Mesangial cell (primary cell): Measurements from ENCODE around the gene PLAAT4. TPM values are rescaled to one million over a fixed set of nuclear protein-coding genes. Genes with fewer than 3 reads are reported as not detected.

ENCODE experiments used
- total RNA-seq: library from RNA; depleted of rRNA; stranded (reverse); fragments of >200 nt; gene quantifications from 2 replicates; pipeline ENCODE4 v1.2.3, GENCODE V29; 2015

The PLAAT4 gene
- total RNA-seq, result 7.5 and 51.5 TPM in 2 replicates

DNA sequence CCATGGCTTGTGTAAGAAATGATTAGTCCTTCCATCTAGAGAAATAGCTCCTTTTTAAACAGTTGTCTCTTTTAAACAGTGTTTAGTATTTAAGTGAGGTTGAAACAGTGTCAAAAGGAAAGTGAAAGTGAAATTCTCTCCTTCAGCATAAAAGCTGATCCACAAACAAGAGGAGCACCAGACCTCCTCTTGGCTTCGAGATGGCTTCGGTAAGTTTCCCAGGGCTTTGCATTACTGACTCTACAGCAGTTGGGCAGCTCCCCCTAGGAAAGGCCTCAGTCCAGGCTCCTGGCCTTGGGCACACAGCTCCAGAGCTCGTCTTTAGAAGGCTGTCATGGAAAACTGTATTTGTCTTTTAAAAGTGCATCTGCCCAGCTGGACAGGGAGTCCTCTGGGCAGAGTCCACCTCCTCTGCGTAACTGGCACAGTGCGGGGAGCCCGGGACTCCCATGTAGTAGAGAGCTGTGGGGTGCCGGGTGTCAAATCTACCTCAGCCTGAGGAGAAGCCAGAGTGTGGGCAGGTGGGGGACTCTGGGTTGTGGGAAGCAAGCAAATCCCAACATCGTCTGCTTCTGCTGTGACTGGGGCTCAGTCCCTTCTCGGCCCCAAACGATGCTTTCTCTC, at the start of gene PLAAT4:
PLAAT4 (plus strand) TSS at position 140 of the 624 bp plus-strand sequence; CDS start at position 201, 61 bp downstream.

GRCh38 chr11:63490551-63491239, 45.9 kb upstream of the PLAAT4 start, which contains the start of gene PLAAT5:
Gene PLAAT5 (minus strand): TSS chr11:63491167. CDS start chr11:63491034, 133 bp downstream.

DNA sequence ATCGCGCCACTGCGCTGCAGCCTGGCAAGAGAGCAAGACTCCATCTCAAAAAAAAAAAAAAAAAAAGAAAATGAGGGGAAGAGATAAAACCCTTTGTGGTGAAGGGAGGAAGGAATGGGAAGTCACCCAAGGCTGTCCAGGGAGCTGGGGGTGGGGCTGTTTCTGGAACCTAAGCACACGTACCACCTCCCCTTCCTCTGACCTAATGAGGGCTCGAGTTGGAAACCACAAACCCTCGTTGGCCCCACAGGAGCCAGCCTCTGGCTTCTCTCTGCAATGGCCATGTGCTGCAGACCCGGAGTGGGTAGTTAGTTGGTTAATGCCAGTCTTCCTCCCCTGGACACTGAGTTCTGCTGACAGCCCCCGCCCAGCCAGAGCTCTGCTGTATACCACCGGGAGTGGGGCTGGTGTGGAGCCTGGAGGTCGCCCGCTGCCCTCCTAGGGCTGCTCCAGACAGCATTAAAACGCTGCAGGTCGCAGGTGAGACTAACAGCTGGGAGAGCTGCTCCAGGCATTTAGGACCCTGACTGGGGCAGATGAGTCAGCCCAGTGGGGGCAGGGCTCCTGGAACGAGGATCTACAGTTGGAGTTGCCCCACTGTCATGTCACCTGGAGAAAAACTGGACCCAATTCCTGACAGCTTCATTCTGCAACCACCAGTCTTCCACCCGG, 30.6 kb upstream of the PLAAT4 start, which contains the start of gene LGALS12:
LGALS12 (plus strand) TSS at position 228 of the 672 bp plus-strand sequence; CDS start at position 603, 375 bp downstream.

DNA sequence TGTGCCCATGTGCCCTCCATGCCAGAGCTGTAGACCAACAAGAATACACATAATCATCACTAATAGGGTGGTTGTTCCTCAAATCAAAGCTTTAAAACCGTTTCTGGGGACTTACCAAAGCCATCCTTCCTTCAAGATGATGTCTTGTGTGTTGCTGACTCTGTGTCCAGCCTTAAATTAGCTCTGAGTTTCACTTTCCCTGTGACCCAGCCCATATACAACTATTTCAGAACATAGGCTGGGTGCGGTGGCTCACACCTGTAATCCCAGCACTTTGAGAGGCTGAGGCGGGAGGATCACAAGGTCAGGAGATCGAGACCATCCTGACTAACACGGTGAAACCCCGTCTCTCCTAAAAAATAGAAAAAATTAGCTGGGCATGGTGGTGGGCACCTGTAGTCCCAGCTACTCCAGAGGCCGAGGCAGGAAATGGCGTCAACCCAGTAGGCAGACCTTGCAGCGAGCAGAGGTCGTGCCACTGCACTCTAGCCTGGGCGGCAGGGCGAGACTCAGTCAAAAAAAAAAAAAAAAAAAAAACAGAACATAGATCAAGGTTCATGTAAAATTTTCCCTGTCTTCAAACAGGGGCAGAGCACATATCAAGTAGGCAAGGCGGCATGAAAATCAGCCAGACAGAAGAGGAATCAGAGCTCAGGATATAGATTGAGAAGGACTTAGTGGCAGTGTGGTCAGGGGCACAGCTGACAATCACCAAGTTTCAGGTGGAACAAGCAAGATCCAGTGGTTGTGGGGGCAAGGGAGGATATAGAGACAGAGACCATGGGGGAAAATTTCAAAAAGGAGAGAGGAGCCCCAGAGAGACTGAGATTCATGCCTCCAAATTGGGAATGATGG, 26.8 kb downstream of the PLAAT4 start, which contains the start of gene PLAAT2:
PLAAT2 (minus strand) TSS at position 179 of the 855 bp plus-strand sequence; CDS start at position 124, 55 bp downstream.

Other genes with a start within 250 kb of the PLAAT4 start
- gene SLC22A9, start 167.0 kb upstream of the PLAAT4 start, total RNA-seq, result not detected in 2 replicates
- 0.16 and 0.63 TPM in 2 replicates for gene PLAAT5, start 45.6 kb upstream of the PLAAT4 start, total RNA-seq
- gene LGALS12, start 30.7 kb upstream of the PLAAT4 start, total RNA-seq, result under 0.01 and 0.76 TPM in 2 replicates
- gene PLAAT2, start 26.6 kb downstream of the PLAAT4 start, total RNA-seq, result 0.16 TPM in 1 of 2 replicates, not detected in the other
- gene PLAAT3, start 77.6 kb downstream of the PLAAT4 start, total RNA-seq, result 58.2 and 101 TPM in 2 replicates
- 40.7 and 43.0 TPM in 2 replicates for gene ATL3, start 134.6 kb downstream of the PLAAT4 start, total RNA-seq
- gene RTN3, start 144.7 kb downstream of the PLAAT4 start, total RNA-seq, result 87.8 and 129 TPM in 2 replicates
- gene ZFTA, start 232.0 kb downstream of the PLAAT4 start, total RNA-seq, result 7.2 and 22.3 TPM in 2 replicates